Vagina (tissue), 2 donors: Measurements from ENCODE around the gene HTR6. TPM values are rescaled to one million over a fixed set of nuclear protein-coding genes. Genes with fewer than 3 reads are reported as not detected.

Source experiments
- DNase-seq, 2 donors: peaks; one replicate each; pipeline ENCODE4 v3.0.0-alpha.2; 2017; ENCODE audit errors: extremely low spot score in 2 of 2
- H3K27ac ChIP-seq: fragments of 200-600 bp; sonication (generic); one replicate; pipeline ENCODE4 v1.5.1; 2019
- H3K27me3 ChIP-seq: fragments of 200-600 bp; sonication (generic); one replicate; pipeline ENCODE4 v1.5.1; 2019
- H3K36me3 ChIP-seq, 2 donors: fragments of 200-600 bp; sonication (generic); one replicate each; pipeline ENCODE4 v1.5.1; 2017 to 2019
- H3K4me1 ChIP-seq: fragments of 200-600 bp; sonication (generic); one replicate; pipeline ENCODE4 v1.5.1; 2019
- H3K4me3 ChIP-seq, 2 donors: fragments of 200-600 bp; sonication (generic); 1 replicate in 1 of 2; 2 replicates in 1 of 2; pipeline ENCODE4 v1.5.1; 2016 to 2019
- H3K9me3 ChIP-seq: fragments of 200-600 bp; sonication (generic); one replicate; pipeline ENCODE4 v1.5.1; 2019
- POLR2A ChIP-seq, 2 donors: fragments of 450-650 bp; IDR thresholded peaks; one replicate each; pipeline ENCODE4 v1.6.1; 2017; ENCODE audit warnings: antibody characterized with exemption in 2 of 2, mild to moderate bottlenecking in 2 of 2, moderate library complexity in 2 of 2
- POLR2AphosphoS5 ChIP-seq, 2 donors: sonication (generic); formaldehyde crosslinking; IDR thresholded peaks; one replicate each; pipeline ENCODE4 v1.9.0; 2017; ENCODE audit warnings: antibody characterized with exemption in 2 of 2, mild to moderate bottlenecking in 2 of 2, low read depth in 1 of 2; ENCODE audit not compliant: insufficient read depth in 1 of 2
- intact Hi-C: fragments of 100-400 bp; cut with DNase I; formaldehyde crosslinking; loops from one replicate; pipeline ENCODE4 v1.15.1; 2023
- total RNA-seq: library from RNA; depleted of rRNA; stranded (reverse); fragments of >200 nt; gene quantifications from one replicate; pipeline ENCODE4 v1.2.3, GENCODE V29; 2016
- TF ChIP-seq, protein P1 (sequence below), 3 experiments: fragments of 450-650 bp in 2 of 3; fragments of 200-600 bp in 1 of 3; sonication (generic) in 1 of 3; IDR thresholded peaks; one replicate each; pipeline ENCODE4 v1.5.1; 2017 to 2019; ENCODE audit warnings: antibody characterized with exemption in 3 of 3, mild to moderate bottlenecking in 2 of 3, moderate library complexity in 2 of 3

HTR6 gene
- total RNA-seq, 1 donor from 2014 or later: not detected

DNA sequence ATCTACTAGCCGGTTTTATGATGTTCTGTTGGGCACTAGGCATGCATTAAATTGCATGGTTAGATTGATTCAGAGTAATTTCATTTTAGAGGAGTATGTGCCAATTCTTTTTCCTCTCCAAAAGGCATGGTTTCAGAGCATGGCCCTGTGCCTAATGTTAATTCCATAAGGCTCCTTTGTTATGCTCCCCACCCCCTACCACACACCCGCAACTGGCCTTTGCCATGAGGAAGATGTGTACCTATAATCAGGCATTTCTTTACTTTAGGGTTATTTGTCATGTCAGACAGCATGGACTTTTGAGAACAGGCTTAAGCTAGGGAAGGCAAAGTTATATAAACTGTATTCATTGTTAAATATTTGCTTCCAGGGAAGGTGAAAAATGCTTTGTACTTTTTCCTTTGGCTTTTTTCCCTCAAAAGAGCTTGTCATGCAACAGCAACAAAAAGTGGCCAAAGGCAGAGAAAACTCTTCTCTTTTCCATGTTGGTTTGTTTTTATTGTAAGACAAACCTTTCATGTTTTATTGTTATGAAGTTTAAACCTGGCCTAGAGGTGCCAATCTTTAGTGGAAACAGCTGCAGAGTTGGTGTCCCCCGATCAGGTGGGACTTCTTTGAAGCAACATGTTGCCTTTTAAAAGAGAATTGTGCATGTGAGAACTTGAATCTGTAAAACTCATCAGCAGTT is 44.8 kb upstream of the HTR6 start:
- Histone ChIP-seq H3K9me3 (no peaks in the 10 kb centered on the region), H3K4me3 (no peak overlapping the region), H3K36me3 (peaks cover 0 to 14% of the 10 kb centered on the region in 2 donors), H3K27ac (peak overlapping the region; percentile 20), H3K27me3 (no peaks in the 10 kb centered on the region), H3K4me1 (peaks cover 64% of the 10 kb centered on the region)
- intact Hi-C loops: no loop called here
- TF ChIP-seq, protein P1, sequence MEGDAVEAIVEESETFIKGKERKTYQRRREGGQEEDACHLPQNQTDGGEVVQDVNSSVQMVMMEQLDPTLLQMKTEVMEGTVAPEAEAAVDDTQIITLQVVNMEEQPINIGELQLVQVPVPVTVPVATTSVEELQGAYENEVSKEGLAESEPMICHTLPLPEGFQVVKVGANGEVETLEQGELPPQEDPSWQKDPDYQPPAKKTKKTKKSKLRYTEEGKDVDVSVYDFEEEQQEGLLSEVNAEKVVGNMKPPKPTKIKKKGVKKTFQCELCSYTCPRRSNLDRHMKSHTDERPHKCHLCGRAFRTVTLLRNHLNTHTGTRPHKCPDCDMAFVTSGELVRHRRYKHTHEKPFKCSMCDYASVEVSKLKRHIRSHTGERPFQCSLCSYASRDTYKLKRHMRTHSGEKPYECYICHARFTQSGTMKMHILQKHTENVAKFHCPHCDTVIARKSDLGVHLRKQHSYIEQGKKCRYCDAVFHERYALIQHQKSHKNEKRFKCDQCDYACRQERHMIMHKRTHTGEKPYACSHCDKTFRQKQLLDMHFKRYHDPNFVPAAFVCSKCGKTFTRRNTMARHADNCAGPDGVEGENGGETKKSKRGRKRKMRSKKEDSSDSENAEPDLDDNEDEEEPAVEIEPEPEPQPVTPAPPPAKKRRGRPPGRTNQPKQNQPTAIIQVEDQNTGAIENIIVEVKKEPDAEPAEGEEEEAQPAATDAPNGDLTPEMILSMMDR (IDR thresholded peaks at IDR 0.05): no peak
- TF ChIP-seq POLR2A (IDR thresholded peaks at IDR 0.05) (no peak), POLR2AphosphoS5 (IDR thresholded peaks at IDR 0.05; ENCODE audit: insufficient read depth in 1 of 2, low read depth in 1 of 2) (no peak)
- no peak for DNase-seq

DNA sequence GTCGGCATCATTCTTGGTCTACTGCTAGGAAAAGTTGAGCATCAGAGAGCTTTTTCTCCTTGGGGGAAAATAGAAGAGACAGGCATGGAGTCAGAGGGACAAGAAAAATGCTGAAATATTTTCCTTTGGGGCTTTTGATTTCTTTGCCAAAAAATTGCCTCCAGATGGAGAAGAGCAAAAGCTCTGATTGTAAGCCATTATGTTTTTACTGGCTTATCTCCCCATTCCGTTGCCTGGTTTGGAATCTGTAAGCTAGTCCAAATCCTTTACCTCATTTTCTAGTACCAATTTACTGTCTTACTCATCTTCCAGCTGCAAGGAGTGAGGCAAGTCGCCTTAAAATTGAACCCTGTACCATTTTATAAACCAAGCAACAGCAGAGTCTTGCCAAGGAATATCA is 43.9 kb upstream of the HTR6 start:
- intact Hi-C loops: no loop called here
- H3K4me1 ChIP-seq: peaks cover 60% of the 10 kb centered on the region
- DNase-seq: no peak
- H3K4me3 ChIP-seq: no peak overlapping the region
- no peaks in the 10 kb centered on the region for H3K9me3 ChIP-seq
- TF ChIP-seq, protein P1 (IDR thresholded peaks at IDR 0.05): no peak
- no peak for TF ChIP-seq POLR2A (IDR thresholded peaks at IDR 0.05)
- TF ChIP-seq POLR2AphosphoS5 (IDR thresholded peaks at IDR 0.05; ENCODE audit: insufficient read depth in 1 of 2, low read depth in 1 of 2): no peak
- H3K27ac ChIP-seq: no peak overlapping the region
- H3K27me3 ChIP-seq: no peaks in the 10 kb centered on the region
- H3K36me3 ChIP-seq: peaks cover 0 to 23% of the 10 kb centered on the region in 2 donors

DNA sequence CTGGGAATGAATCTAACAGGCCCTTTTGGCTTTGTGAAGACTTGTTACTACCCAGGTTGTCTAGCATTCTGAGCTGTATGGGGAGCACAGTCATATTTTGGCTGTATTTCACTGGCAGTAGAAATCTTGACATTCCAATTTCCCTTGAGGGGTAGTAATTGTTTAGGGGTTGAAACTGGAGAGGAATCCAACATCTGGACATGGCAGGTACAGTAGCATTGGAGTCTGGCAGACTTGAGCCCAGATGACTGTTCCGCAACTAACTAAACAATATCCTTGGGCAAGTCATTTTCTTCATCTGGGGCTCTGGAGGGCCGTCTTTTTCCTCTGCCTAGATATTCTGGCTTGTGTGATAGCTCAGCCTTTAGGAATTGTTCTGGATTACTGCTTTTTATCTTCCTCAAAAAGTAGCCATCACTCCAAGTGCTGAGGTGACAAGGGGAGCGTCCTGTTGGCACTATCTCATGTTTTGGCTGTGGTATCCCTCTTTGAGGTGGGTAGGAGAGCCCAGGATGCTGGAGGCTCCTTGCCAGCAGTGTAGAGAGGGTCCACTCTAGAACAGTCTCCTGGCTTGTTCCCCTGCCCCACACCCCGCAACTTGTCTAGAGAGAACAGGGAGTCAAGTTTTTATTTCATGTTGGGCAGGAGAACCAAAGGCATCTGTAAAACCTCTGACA is 43.3 kb upstream of the HTR6 start:
- TF ChIP-seq POLR2AphosphoS5 (IDR thresholded peaks at IDR 0.05; ENCODE audit: insufficient read depth in 1 of 2, low read depth in 1 of 2) (no peak), POLR2A (IDR thresholded peaks at IDR 0.05) (no peak)
- TF ChIP-seq, protein P1 (IDR thresholded peaks at IDR 0.05): no peak
- Histone ChIP-seq H3K36me3 (peaks cover 0 to 29% of the 10 kb centered on the region in 2 donors), H3K9me3 (no peaks in the 10 kb centered on the region), H3K27me3 (no peaks in the 10 kb centered on the region), H3K4me1 (peaks cover 58% of the 10 kb centered on the region), H3K4me3 (no peak overlapping the region), H3K27ac (no peak overlapping the region)
- DNase-seq: no peak
- intact Hi-C loops: no loop called here

DNA sequence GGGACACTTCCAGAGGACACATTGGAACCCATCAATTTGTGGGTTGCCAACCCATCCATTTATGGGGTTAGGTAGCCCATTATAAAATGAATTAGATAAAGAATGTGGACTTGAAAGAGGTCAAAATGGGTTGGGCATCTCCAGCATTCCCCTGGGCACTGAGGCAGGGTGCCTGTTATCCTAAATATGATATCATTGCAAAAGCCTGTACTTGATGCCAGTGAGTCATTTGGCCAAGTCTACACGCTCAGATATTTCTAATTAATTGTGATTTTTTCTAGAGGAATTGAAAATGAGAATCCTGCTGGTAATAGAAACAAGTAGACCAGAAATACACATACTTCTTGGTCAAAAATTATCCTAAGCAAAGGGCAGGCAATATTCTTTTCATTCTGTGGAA is 42.5 kb upstream of the HTR6 start:
- Histone ChIP-seq H3K36me3 (peaks cover 0 to 37% of the 10 kb centered on the region in 2 donors), H3K4me1 (peaks cover 50% of the 10 kb centered on the region)
- no peak for TF ChIP-seq POLR2AphosphoS5 (IDR thresholded peaks at IDR 0.05; ENCODE audit: insufficient read depth in 1 of 2, low read depth in 1 of 2)
- no peak for TF ChIP-seq POLR2A (IDR thresholded peaks at IDR 0.05)
- TF ChIP-seq, protein P1 (IDR thresholded peaks at IDR 0.05): no peak

DNA sequence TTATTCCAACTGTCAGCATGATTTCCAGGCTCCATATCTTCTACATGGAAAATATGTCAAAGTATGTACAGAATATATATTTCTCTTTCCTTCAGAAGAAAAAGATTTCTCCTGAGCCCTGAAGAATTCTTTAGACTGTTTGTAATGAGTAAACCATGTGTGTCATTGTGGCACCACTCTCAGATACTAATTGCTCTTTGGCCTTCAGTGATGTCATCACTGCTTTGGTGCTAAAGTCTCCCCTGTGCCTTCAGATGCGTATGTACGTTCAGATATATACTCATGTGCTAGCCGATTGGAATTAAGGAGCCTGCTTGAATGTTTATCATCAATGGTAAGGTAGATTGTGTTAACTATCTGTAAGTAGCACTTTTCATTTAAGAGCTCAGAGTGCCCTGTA is 41.2 kb upstream of the HTR6 start:
- DNase-seq: no peak
- no peak overlapping the region for H3K4me3 ChIP-seq
- no peaks in the 10 kb centered on the region for H3K27me3 ChIP-seq
- H3K9me3 ChIP-seq: no peaks in the 10 kb centered on the region
- intact Hi-C loops: no loop called here
- TF ChIP-seq POLR2AphosphoS5 (IDR thresholded peaks at IDR 0.05; ENCODE audit: insufficient read depth in 1 of 2, low read depth in 1 of 2) (no peak), POLR2A (IDR thresholded peaks at IDR 0.05) (no peak)
- TF ChIP-seq, protein P1 (IDR thresholded peaks at IDR 0.05): no peak
- H3K27ac ChIP-seq: no peak overlapping the region
- peaks cover 36% of the 10 kb centered on the region for H3K4me1 ChIP-seq
- H3K36me3 ChIP-seq: peaks cover 0 to 47% of the 10 kb centered on the region in 2 donors

More for the DNA sequence above, 42.5 kb upstream of the HTR6 start:
- no peak for DNase-seq
- H3K27ac ChIP-seq: no peak overlapping the region
- H3K4me3 ChIP-seq: no peak overlapping the region
- no peaks in the 10 kb centered on the region for H3K27me3 ChIP-seq
- intact Hi-C loops: no loop called here
- no peaks in the 10 kb centered on the region for H3K9me3 ChIP-seq
